ENCODE results near the gene RASSF1. TPM values are rescaled to one million over a fixed set of nuclear protein-coding genes. Genes with fewer than 3 reads are reported as not detected.

The RASSF1 gene
- polyA plus RNA-seq, 2 of the 4 experiments (the other 2 are of a cell fraction) = 14.4 to 15.4 TPM

DNA sequence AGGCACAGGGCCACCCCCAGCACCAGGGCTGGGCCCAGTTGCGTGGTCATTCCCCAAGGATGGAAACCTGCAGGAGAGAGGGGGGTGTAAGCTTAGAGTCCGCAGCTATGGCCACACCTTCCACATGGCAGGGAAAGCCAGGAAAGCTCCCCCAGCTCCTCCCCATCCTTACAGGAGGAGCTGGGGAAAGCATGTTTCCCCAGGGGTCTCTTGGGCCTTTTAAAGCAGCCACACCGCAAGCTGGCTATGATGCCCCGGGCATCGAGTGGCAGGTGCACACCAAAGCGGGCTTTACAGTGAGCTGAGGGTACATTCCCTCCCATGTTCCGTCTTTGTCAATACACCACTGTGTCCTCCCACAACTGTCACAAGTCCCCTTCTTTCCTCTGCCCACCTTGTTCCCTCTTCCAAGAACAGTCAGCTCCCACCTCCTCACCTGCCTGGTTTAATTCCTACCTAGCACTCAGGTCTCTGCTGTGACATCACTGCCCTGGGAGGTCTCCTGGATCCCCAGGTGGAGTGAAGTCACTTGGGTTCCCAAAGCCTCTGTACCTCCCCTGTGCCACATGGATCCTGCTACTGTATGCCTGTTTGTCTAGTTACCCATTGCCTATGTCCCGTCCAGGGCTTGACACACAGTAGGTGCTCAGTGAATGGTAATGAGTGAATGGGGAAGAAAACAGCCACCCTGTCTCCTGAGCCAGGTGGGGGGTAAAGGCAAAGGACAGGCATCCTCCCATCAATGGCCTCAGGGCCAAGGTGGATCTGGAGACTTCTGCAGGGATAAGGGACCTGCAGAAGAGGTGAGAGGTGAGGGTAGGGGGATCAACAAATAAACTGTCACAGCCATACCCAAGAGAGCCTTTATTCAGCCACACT lies 44.8 kb downstream of the RASSF1 start (continued):
- TF ChIP-seq, protein P1, sequence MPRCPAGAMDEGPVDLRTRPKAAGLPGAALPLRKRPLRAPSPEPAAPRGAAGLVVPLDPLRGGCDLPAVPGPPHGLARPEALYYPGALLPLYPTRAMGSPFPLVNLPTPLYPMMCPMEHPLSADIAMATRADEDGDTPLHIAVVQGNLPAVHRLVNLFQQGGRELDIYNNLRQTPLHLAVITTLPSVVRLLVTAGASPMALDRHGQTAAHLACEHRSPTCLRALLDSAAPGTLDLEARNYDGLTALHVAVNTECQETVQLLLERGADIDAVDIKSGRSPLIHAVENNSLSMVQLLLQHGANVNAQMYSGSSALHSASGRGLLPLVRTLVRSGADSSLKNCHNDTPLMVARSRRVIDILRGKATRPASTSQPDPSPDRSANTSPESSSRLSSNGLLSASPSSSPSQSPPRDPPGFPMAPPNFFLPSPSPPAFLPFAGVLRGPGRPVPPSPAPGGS (IDR thresholded peaks at IDR 0.05) = no peak
- TF ChIP-seq KDM5A (IDR thresholded peaks at IDR 0.05) = no peak
- TF ChIP-seq, protein P2, sequence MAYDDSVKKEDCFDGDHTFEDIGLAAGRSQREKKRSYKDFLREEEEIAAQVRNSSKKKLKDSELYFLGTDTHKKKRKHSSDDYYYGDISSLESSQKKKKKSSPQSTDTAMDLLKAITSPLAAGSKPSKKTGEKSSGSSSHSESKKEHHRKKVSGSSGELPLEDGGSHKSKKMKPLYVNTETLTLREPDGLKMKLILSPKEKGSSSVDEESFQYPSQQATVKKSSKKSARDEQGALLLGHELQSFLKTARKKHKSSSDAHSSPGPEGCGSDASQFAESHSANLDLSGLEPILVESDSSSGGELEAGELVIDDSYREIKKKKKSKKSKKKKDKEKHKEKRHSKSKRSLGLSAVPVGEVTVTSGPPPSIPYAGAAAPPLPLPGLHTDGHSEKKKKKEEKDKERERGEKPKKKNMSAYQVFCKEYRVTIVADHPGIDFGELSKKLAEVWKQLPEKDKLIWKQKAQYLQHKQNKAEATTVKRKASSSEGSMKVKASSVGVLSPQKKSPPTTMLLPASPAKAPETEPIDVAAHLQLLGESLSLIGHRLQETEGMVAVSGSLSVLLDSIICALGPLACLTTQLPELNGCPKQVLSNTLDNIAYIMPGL (CRISPR knock-in tag; IDR thresholded peaks at IDR 0.05; ENCODE audit: borderline replicate concordance) = no peak
- no peak for TF ChIP-seq RARB (CRISPR knock-in tag; IDR thresholded peaks at IDR 0.05)
- TF ChIP-seq CHD4 (IDR thresholded peaks at IDR 0.05; ENCODE audit: borderline replicate concordance) = no peak
- TF ChIP-seq RFX5 (IDR thresholded peaks at IDR 0.05) = no peak
- TF ChIP-seq ZFP36 (IDR thresholded peaks at IDR 0.05; ENCODE audit: borderline replicate concordance, partially characterized antibody) = no peak
- no peak for TF ChIP-seq EHMT2 (IDR thresholded peaks at IDR 0.05; ENCODE audit: low read depth)
- no peak for TF ChIP-seq NPAS2 (CRISPR knock-in tag; IDR thresholded peaks at IDR 0.05; ENCODE audit: borderline replicate concordance)
- TF ChIP-seq MAZ (IDR thresholded peaks at IDR 0.05; ENCODE audit: borderline replicate concordance, low read depth, low read length) = no peak
- no peak for TF ChIP-seq BHLHE40 (IDR thresholded peaks at IDR 0.05; ENCODE audit: low read depth, low read length)
- TF ChIP-seq, protein P3, sequence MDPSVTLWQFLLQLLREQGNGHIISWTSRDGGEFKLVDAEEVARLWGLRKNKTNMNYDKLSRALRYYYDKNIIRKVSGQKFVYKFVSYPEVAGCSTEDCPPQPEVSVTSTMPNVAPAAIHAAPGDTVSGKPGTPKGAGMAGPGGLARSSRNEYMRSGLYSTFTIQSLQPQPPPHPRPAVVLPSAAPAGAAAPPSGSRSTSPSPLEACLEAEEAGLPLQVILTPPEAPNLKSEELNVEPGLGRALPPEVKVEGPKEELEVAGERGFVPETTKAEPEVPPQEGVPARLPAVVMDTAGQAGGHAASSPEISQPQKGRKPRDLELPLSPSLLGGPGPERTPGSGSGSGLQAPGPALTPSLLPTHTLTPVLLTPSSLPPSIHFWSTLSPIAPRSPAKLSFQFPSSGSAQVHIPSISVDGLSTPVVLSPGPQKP (IDR thresholded peaks at IDR 0.05; ENCODE audit: low read depth, low read length) = no peak
- TF ChIP-seq, protein P4, sequence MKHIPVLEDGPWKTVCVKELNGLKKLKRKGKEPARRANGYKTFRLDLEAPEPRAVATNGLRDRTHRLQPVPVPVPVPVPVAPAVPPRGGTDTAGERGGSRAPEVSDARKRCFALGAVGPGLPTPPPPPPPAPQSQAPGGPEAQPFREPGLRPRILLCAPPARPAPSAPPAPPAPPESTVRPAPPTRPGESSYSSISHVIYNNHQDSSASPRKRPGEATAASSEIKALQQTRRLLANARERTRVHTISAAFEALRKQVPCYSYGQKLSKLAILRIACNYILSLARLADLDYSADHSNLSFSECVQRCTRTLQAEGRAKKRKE (CRISPR knock-in tag; IDR thresholded peaks at IDR 0.05; ENCODE audit: low read depth) = no peak

DNA sequence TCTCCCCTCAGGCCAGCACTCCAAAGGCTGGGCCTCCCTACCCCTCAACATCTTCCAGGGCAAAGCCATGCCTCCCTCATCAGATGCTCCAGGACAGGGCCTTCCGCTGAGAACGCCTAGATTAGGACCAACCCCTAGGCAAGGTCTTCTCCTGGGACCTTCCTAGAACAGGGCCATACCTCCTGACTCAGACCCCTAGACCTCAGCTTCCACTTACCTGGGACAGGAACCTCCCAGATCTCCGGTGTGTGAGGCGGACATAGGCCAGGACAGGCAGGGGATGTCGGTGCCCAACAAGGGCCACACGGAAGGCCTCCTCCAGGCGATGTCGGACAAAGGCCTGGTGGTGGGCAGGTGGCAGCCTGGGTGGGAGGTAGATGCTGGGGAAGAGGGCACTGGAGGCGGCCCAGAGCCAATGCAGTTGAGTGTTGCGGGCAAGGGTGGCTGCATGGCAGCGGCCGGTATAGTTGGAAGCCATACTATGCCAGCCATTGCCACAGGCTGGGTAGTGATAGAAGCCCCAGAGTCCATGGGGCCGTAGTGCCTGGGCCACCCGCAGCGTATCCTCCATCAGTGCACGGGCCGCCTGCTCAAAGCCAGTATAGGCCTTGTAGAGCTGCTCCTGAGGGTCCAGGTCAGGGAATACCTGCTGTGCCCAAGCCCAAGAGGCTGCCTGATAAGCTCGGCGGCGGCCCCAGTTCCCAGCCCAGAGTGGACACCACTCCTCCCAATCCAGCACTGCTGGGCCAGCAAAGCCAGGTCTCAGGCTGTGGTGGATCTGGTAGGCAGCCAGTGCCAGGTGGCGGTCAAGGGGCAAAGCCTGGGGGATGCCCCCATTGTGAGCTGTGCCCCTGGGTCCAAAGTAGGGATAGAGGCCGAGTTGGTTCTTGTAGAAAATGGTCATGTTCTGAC lies 45.9 kb downstream of the RASSF1 start:
- Histone ChIP-seq H3K4me3 (no peak overlapping the region), H3K4me1 (peaks cover 21% of the 10 kb centered on the region; the same call in 2 of the 3 replicates), H3K27ac (no peak overlapping the region), H3K9me3 (no peaks in the 10 kb centered on the region), H3K4me2 (no peak overlapping the region)
- TF ChIP-seq FOSB (CRISPR knock-in tag; IDR thresholded peaks at IDR 0.05) (no peak), JUNB (IDR thresholded peaks at IDR 0.05) (no peak), TFCP2L1 (CRISPR knock-in tag; IDR thresholded peaks at IDR 0.05) (no peak), RAD21 (conservative IDR thresholded peaks at IDR 0.05 in 1 of 2, IDR thresholded peaks at IDR 0.05 in 1 of 2) (no peak), GATA3 (IDR thresholded peaks at IDR 0.05; ENCODE audit: borderline replicate concordance) (no peak), CHD4 (IDR thresholded peaks at IDR 0.05; ENCODE audit: borderline replicate concordance) (no peak), KDM5A (IDR thresholded peaks at IDR 0.05) (no peak)
- TF ChIP-seq, protein P5, sequence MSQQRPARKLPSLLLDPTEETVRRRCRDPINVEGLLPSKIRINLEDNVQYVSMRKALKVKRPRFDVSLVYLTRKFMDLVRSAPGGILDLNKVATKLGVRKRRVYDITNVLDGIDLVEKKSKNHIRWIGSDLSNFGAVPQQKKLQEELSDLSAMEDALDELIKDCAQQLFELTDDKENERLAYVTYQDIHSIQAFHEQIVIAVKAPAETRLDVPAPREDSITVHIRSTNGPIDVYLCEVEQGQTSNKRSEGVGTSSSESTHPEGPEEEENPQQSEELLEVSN (IDR thresholded peaks at IDR 0.05; ENCODE audit: borderline replicate concordance, low read depth) = no peak
- TF ChIP-seq, protein P3 (IDR thresholded peaks at IDR 0.05; ENCODE audit: low read depth, low read length) = no peak
- TF ChIP-seq, protein P2 (CRISPR knock-in tag; IDR thresholded peaks at IDR 0.05; ENCODE audit: borderline replicate concordance) = no peak
- TF ChIP-seq, protein P4 (CRISPR knock-in tag; IDR thresholded peaks at IDR 0.05; ENCODE audit: low read depth) = no peak
- TF ChIP-seq, protein P6, sequence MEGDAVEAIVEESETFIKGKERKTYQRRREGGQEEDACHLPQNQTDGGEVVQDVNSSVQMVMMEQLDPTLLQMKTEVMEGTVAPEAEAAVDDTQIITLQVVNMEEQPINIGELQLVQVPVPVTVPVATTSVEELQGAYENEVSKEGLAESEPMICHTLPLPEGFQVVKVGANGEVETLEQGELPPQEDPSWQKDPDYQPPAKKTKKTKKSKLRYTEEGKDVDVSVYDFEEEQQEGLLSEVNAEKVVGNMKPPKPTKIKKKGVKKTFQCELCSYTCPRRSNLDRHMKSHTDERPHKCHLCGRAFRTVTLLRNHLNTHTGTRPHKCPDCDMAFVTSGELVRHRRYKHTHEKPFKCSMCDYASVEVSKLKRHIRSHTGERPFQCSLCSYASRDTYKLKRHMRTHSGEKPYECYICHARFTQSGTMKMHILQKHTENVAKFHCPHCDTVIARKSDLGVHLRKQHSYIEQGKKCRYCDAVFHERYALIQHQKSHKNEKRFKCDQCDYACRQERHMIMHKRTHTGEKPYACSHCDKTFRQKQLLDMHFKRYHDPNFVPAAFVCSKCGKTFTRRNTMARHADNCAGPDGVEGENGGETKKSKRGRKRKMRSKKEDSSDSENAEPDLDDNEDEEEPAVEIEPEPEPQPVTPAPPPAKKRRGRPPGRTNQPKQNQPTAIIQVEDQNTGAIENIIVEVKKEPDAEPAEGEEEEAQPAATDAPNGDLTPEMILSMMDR (IDR thresholded peaks at IDR 0.05) = no peak
- POLR2A ChIA-PET = no interaction called here
- DNase-seq (ENCODE audit: low read depth in 1 of 2, low spot score in 1 of 2) = no peak
- WGBS (ENCODE audit: missing lambda C conversion rate) = 88% methylated on average over 13 of the region's 22 CpGs
- FAIRE-seq = no peak
- CTCF ChIA-PET = interaction anchor here (0.6 to 1.5 kb wide), 5 partner anchors 15 to 48 kb away, joined by 3 to 5 read pairs (median 4); no protein-coding TSS in a partner anchor
- no peak for ATAC-seq
